Mesenchymal stem cell (in vitro differentiated cells and primary cell): ENCODE measurements around the gene TSPAN7.
A peak's percentile ranks its signal among the peaks of the same experiment; 100 is the strongest.

ENCODE experiments used
- DNase-seq: peaks from one replicate; pipeline ENCODE4 v3.0.0-alpha.2; 2013
- H2AFZ ChIP-seq: one replicate; pipeline ENCODE4 v1.6.1; 2013; ENCODE audit warnings: low read depth, mild to moderate bottlenecking, control low read depth, inconsistent platforms, low read length, moderate library complexity
- H2AK5ac ChIP-seq: 2 replicates; pipeline ENCODE4 v1.6.1; 2013; ENCODE audit warnings: low read length, moderate library complexity, mild to moderate bottlenecking, inconsistent platforms; ENCODE audit not compliant: severe bottlenecking
- H2BK120ac ChIP-seq: one replicate; pipeline ENCODE4 v1.6.1; 2013; ENCODE audit warnings: low read depth, mild to moderate bottlenecking, inconsistent platforms, low read length, moderate library complexity
- H2BK12ac ChIP-seq, 2 experiments: one replicate each; pipeline ENCODE4 v1.6.1; 2013; ENCODE audit warnings: inconsistent platforms in 2 of 2, low read length in 2 of 2, mild to moderate bottlenecking in 2 of 2, moderate library complexity in 2 of 2, control low read depth in 1 of 2
- H2BK15ac ChIP-seq: one replicate; pipeline ENCODE4 v1.6.1; 2013; ENCODE audit warnings: mild to moderate bottlenecking, low read depth, inconsistent platforms; ENCODE audit not compliant: poor library complexity, severe bottlenecking
- H2BK5ac ChIP-seq: 2 replicates; pipeline ENCODE4 v1.6.1; 2013; ENCODE audit warnings: low read depth, mild to moderate bottlenecking, low read length, control low read depth, inconsistent platforms; ENCODE audit not compliant: poor library complexity, severe bottlenecking
- H3K14ac ChIP-seq, 2 experiments: one replicate each; pipeline ENCODE4 v1.6.1; 2013; ENCODE audit warnings: inconsistent platforms in 2 of 2, low read length in 2 of 2, control low read depth in 1 of 2, mild to moderate bottlenecking in 1 of 2, moderate library complexity in 1 of 2
- H3K18ac ChIP-seq, 2 experiments: one replicate each; pipeline ENCODE4 v1.6.1; 2013; ENCODE audit warnings: inconsistent platforms in 2 of 2, low read length in 2 of 2, control low read depth in 1 of 2, low read depth in 1 of 2, mild to moderate bottlenecking in 1 of 2
- H3K23ac ChIP-seq, 2 experiments: one replicate each; pipeline ENCODE4 v1.6.1; 2013; ENCODE audit warnings: inconsistent platforms in 2 of 2, low read length in 2 of 2, mild to moderate bottlenecking in 2 of 2, moderate library complexity in 2 of 2, control low read depth in 1 of 2
- H3K27ac ChIP-seq: 2 replicates; pipeline ENCODE4 v1.5.1; 2013; ENCODE audit warnings: mild to moderate bottlenecking, moderate library complexity, low read length, control low read depth, inconsistent platforms; ENCODE audit not compliant: poor library complexity, severe bottlenecking
- H3K27me3 ChIP-seq, 2 experiments: 2 replicates each; pipeline versions ENCODE4 v1.6.1 to v1.7.0; 2013; ENCODE audit warnings: low read length in 2 of 2, mild to moderate bottlenecking in 2 of 2, moderate library complexity in 2 of 2, control low read depth in 1 of 2, inconsistent platforms in 1 of 2; ENCODE audit not compliant: control insufficient read depth in 1 of 2, insufficient read depth in 1 of 2
- H3K36me3 ChIP-seq, 2 experiments: 2 replicates each; pipeline versions ENCODE4 v1.6.1 to v1.7.0; 2013; ENCODE audit warnings: low read length in 2 of 2, control low read depth in 1 of 2, inconsistent platforms in 1 of 2, low read depth in 1 of 2, mild to moderate bottlenecking in 1 of 2; ENCODE audit not compliant: insufficient read depth in 2 of 2, control insufficient read depth in 1 of 2
- H3K4ac ChIP-seq, 2 experiments: one replicate each; pipeline ENCODE4 v1.6.1; 2013; ENCODE audit warnings: inconsistent platforms in 2 of 2, low read length in 2 of 2, mild to moderate bottlenecking in 2 of 2, moderate library complexity in 2 of 2, control low read depth in 1 of 2, low read depth in 1 of 2
- H3K4me1 ChIP-seq: 2 replicates; pipeline ENCODE4 v1.6.1; 2013; ENCODE audit warnings: low read depth, low read length, control low read depth; ENCODE audit not compliant: control insufficient read depth, insufficient read depth
- H3K4me2 ChIP-seq: 2 replicates; pipeline ENCODE4 v1.6.1; 2013; ENCODE audit warnings: low read length, mild to moderate bottlenecking, inconsistent platforms; ENCODE audit not compliant: poor library complexity, severe bottlenecking
- H3K4me3 ChIP-seq, 2 experiments: 2 replicates each; pipeline versions ENCODE4 v1.5.1 to v1.7.0; 2013; ENCODE audit warnings: low read length in 2 of 2, mild to moderate bottlenecking in 2 of 2, control low read depth in 1 of 2, low read depth in 1 of 2; ENCODE audit not compliant: insufficient read depth in 1 of 2
- H3K79me1 ChIP-seq: replicated peaks from 2 replicates; pipeline ENCODE4 v1.6.1; 2013; ENCODE audit warnings: mild to moderate bottlenecking, control low read depth, low read length, inconsistent platforms; ENCODE audit not compliant: poor library complexity, severe bottlenecking
- H3K9ac ChIP-seq: 2 replicates; pipeline ENCODE4 v1.7.0; 2013; ENCODE audit warnings: mild to moderate bottlenecking, low read length, moderate library complexity
- H3K9me3 ChIP-seq: 2 replicates; pipeline ENCODE4 v1.7.0; 2013; ENCODE audit warnings: mild to moderate bottlenecking, low read length; ENCODE audit not compliant: control insufficient read depth
- H4K8ac ChIP-seq: one replicate; pipeline ENCODE4 v1.6.1; 2013; ENCODE audit warnings: inconsistent platforms, mild to moderate bottlenecking, low read length, moderate library complexity
- H4K91ac ChIP-seq: one replicate; pipeline ENCODE4 v1.6.1; 2013; ENCODE audit warnings: mild to moderate bottlenecking, low read length, inconsistent platforms
- WGBS: methylation state at CpG from one replicate; pipeline ENCODE4 v1.1.7; 2013; ENCODE audit warnings: mixed read lengths; 5-methylcytosine and 5-hydroxymethylcytosine counted together

Gene TSPAN7

DNA sequence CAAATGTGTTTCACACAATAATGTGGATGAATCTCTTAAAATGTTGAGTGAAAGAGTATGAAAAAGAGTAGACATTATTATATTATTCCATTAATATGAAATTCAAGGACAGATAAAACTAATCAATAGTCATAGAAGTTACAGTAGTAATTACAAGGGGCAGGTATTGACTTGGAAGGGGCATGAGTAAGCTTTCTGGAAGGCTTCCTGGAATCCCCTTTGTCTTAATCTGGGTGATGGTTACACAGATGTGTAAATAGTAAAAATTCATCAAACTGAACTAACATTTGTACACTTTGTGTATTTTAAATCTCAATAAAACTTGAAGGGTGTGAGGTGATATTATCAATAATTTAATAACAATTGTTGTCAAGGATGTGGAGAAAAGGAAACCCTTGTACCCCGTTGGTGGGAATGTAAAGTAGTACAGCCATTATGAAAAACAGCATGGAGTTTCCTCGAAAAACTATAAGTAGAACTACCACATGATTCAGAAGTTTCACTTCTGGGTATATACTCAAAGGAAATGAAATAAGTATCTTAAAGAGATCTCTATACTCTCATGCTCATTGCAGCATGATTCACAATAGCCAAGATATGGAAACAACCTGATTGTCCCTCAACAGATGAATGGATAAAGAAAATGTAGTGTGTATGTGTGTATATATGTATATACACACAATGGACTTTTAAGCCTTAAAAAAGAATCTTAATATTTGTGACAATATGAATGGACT is 143.0 kb downstream of the TSPAN7 start:
- Histone ChIP-seq H3K14ac (no peak overlapping the region), H2BK12ac (no peak overlapping the region), H2AK5ac (no peak overlapping the region), H3K4me1 (no peaks in the 10 kb centered on the region), H2BK120ac (no peak overlapping the region), H4K91ac (no peak overlapping the region), H3K4me3 (no peak overlapping the region), H3K36me3 (no peaks in the 10 kb centered on the region), H4K8ac (no peak overlapping the region), H3K79me1 (no peaks in the 10 kb centered on the region), H3K4ac (no peak overlapping the region), H3K4me2 (no peak overlapping the region), H3K9ac (no peak overlapping the region), H3K23ac (no peak overlapping the region), H3K27ac (no peak overlapping the region), H3K27me3 (peaks cover 0 to 14% of the 10 kb centered on the region in 2 experiments), H2BK15ac (no peak overlapping the region), H2BK5ac (no peak overlapping the region), H3K9me3 (no peaks in the 10 kb centered on the region), H3K18ac (no peak overlapping the region), H2AFZ (no peak overlapping the region)
- no CpG with 5 or more reads among the region's 2 CpGs for WGBS
- DNase-seq: no peak

DNA sequence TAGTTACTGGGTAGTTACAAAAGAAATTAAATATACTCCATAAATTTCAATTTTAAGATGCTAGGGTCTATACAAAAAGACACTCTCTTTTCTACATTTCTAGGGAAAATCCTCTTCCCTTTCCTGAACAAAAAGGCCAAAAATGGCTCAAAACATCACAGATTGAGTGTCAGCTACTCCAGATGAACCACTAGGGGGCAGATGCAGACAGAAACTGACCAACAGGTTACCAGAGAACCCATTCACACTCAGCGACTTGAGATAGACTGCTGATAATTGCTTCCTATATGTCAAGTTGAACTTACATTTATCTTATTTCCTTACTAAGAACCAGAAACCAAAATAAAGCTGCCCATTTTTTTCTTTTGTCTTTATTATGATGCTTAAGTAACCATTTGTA is 156.5 kb downstream of the TSPAN7 start:
- no peak overlapping the region for H2BK15ac ChIP-seq
- no peak overlapping the region for H2BK5ac ChIP-seq
- H3K18ac ChIP-seq: no peak overlapping the region
- peaks cover 0 to 11% of the 10 kb centered on the region in 2 experiments for H3K27me3 ChIP-seq
- H2AFZ ChIP-seq: no peak overlapping the region
- H4K91ac ChIP-seq: no peak overlapping the region
- WGBS: no CpG with 5 or more reads among the region's 1 CpG
- no peaks in the 10 kb centered on the region for H3K36me3 ChIP-seq
- no peak overlapping the region for H3K4me2 ChIP-seq
- no peak overlapping the region for H3K4ac ChIP-seq
- no peak overlapping the region for H3K9ac ChIP-seq
- no peak overlapping the region for H3K23ac ChIP-seq
- H4K8ac ChIP-seq: no peak overlapping the region
- no peaks in the 10 kb centered on the region for H3K4me1 ChIP-seq
- no peak overlapping the region for H2AK5ac ChIP-seq
- no peak overlapping the region for H3K4me3 ChIP-seq
- no peak overlapping the region for H2BK120ac ChIP-seq
- peak; percentile 3 for DNase-seq
- H3K9me3 ChIP-seq: no peaks in the 10 kb centered on the region
- H3K27ac ChIP-seq: no peak overlapping the region
- no peak overlapping the region for H3K14ac ChIP-seq
- H2BK12ac ChIP-seq: no peak overlapping the region
- no peaks in the 10 kb centered on the region for H3K79me1 ChIP-seq

DNA sequence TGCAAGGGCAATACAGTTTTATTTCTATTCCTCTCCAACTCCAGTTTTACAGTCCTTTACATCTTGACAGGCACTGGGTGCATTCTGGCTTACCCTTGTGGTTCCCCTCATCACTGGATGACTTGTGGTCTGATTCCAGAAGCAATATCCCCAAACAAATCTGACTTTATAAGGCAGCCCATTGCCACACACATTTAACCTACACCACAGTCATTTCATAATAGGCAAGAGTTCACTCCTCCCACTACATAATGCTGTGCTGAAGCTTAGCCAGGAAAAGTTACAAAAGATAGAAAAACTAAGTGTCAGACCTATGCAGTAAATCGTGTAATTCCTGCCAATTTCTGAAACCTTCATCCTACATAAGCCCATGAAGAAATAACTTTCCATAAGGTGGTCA is 157.0 kb downstream of the TSPAN7 start:
- Histone ChIP-seq H4K8ac (no peak overlapping the region), H3K23ac (no peak overlapping the region), H3K9me3 (no peaks in the 10 kb centered on the region), H3K79me1 (no peaks in the 10 kb centered on the region), H2AFZ (no peak overlapping the region), H2BK120ac (no peak overlapping the region), H3K4me2 (no peak overlapping the region), H3K4me3 (no peak overlapping the region), H2AK5ac (no peak overlapping the region), H3K27ac (no peak overlapping the region), H3K4ac (no peak overlapping the region), H3K9ac (no peak overlapping the region), H3K14ac (no peak overlapping the region), H3K27me3 (peaks cover 0 to 12% of the 10 kb centered on the region in 2 experiments), H3K4me1 (no peaks in the 10 kb centered on the region), H2BK5ac (no peak overlapping the region), H3K18ac (no peak overlapping the region), H3K36me3 (no peaks in the 10 kb centered on the region), H2BK12ac (no peak overlapping the region), H4K91ac (no peak overlapping the region), H2BK15ac (no peak overlapping the region)
- no peak for DNase-seq
- 83% methylated on average over 1 of the region's 1 CpG for WGBS

DNA sequence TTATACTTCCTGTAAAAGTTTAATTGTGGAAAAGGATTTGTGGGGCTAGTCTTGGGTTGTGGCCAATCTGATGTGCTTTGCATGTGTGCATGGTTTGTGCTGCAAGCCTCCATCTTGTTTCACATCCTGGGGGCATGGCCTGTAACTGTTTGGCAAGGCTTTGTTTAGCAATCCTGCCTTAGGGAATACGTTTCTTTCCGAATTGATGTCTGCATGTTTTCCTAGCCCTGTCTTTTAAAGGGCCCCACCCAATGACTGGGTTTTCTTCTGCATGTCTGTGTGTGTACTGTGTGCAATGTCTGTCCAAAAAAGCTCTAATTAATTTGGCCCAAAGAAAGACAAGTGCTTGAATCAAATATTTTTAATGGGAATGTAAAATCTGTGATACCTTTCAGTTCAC is 165.3 kb downstream of the TSPAN7 start:
- no peak overlapping the region for H3K4me3 ChIP-seq
- H3K27ac ChIP-seq: no peak overlapping the region
- no peak overlapping the region for H3K14ac ChIP-seq
- H2AK5ac ChIP-seq: no peak overlapping the region
- H3K79me1 ChIP-seq: no peaks in the 10 kb centered on the region
- H3K9me3 ChIP-seq: no peaks in the 10 kb centered on the region
- no peaks in the 10 kb centered on the region for H3K36me3 ChIP-seq
- peaks cover 0 to 9% of the 10 kb centered on the region in 2 experiments for H3K27me3 ChIP-seq
- no peak overlapping the region for H3K9ac ChIP-seq
- H4K91ac ChIP-seq: no peak overlapping the region
- no peak overlapping the region for H3K4ac ChIP-seq
- no peak overlapping the region for H3K4me2 ChIP-seq
- no peak overlapping the region for H3K18ac ChIP-seq
- H2BK12ac ChIP-seq: no peak overlapping the region
- 54% methylated on average over 2 of the region's 2 CpGs for WGBS
- H2BK120ac ChIP-seq: no peak overlapping the region
- H2AFZ ChIP-seq: no peak overlapping the region
- H2BK15ac ChIP-seq: no peak overlapping the region
- no peak overlapping the region for H2BK5ac ChIP-seq
- H3K4me1 ChIP-seq: no peaks in the 10 kb centered on the region
- no peak overlapping the region for H3K23ac ChIP-seq
- no peak overlapping the region for H4K8ac ChIP-seq
- peak; percentile 8 for DNase-seq
